Dermis blood vessel endothelial cell (primary cell): Measurements from ENCODE around the gene KRTAP10-4. TPM values are rescaled to one million over a fixed set of nuclear protein-coding genes. Genes with fewer than 3 reads are reported as not detected.
"Not testable (repeated sequence)": the region's sequence is repeated elsewhere in the genome, so short reads cannot be mapped to it uniquely, and the experiment has no call there.

ENCODE experiments used
- DNase-seq: peaks from one replicate; pipeline ENCODE4 v3.0.0; 2010
- total RNA-seq: library from RNA; depleted of rRNA; stranded (reverse); fragments of >200 nt; gene quantifications from 2 replicates; pipeline ENCODE4 v1.2.3, GENCODE V29; 2014

KRTAP10-4 gene
- total RNA-seq, 1 donor from 2014 or later = not detected

GRCh38 chr21:44558329-44558675 lies 15.2 kb upstream of the KRTAP10-4 start:
- not testable (repeated sequence) for DNase-seq

- no peak for DNase-seq
These were observed 14.8 kb upstream of the KRTAP10-4 start, which contains the start of gene KRTAP10-3 for GRCh38 chr21:44558695-44559094. TSS of gene KRTAP10-3 (minus strand) at chr21:44558795. CDS start at chr21:44558715, 80 bp downstream.

- no peak for DNase-seq
These were observed 9.4 kb upstream of the KRTAP10-4 start for GRCh38 chr21:44564099-44564498.

- no peak for DNase-seq
These were observed 8.5 kb upstream of the KRTAP10-4 start for GRCh38 chr21:44564886-44565598.

GRCh38 chr21:44566403-44566802 lies 7.1 kb upstream of the KRTAP10-4 start:
- no peak for DNase-seq

- DNase-seq = no peak
These were observed 5.9 kb upstream of the KRTAP10-4 start for GRCh38 chr21:44567481-44568171.

GRCh38 chr21:44568261-44568660 lies 5.3 kb upstream of the KRTAP10-4 start:
- no peak for DNase-seq

GRCh38 chr21:44568667-44569556 lies 4.6 kb upstream of the KRTAP10-4 start:
- DNase-seq = no peak

- no peak for DNase-seq
These were observed 3.5 kb upstream of the KRTAP10-4 start for GRCh38 chr21:44569861-44570517.

GRCh38 chr21:44571296-44571695 lies 2.2 kb upstream of the KRTAP10-4 start:
- no peak for DNase-seq

GRCh38 chr21:44571844-44572782 lies 1.4 kb upstream of the KRTAP10-4 start:
- no peak for DNase-seq

- DNase-seq = no peak
These were observed 458 bp upstream of the KRTAP10-4 start for GRCh38 chr21:44572959-44573583.

- no peak for DNase-seq
These were observed 1.2 kb downstream of the KRTAP10-4 start for GRCh38 chr21:44574457-44575306.

GRCh38 chr21:44575307-44576024 lies 1.9 kb downstream of the KRTAP10-4 start:
- no peak for DNase-seq

- DNase-seq = no peak
These were observed 2.5 kb downstream of the KRTAP10-4 start for GRCh38 chr21:44576025-44576420.

GRCh38 chr21:44578371-44579055 lies 5.0 kb downstream of the KRTAP10-4 start:
- DNase-seq = no peak

GRCh38 chr21:44579056-44579832 lies 5.7 kb downstream of the KRTAP10-4 start:
- DNase-seq = no peak

GRCh38 chr21:44579833-44580144 lies 6.3 kb downstream of the KRTAP10-4 start:
- DNase-seq = no peak
